ENCODE measurements around the gene STK32B. TPM values are rescaled to one million over a fixed set of nuclear protein-coding genes. Genes with fewer than 3 reads are reported as not detected.

The STK32B gene
- total and polyA plus RNA-seq, 2 of the 8 experiments (the other 6 are each of a cell fraction or from before 2014, with no cell fraction given) = 2.3 to 2.5 TPM

- H2AK5ac ChIP-seq (ENCODE audit: low read depth, low read length) = no peak overlapping the region
- H2BK12ac ChIP-seq (ENCODE audit: low read depth, low read length) = no peak overlapping the region
- no peak overlapping the region for H4K8ac ChIP-seq (ENCODE audit: extremely low read depth, insufficient read depth, low read length)
- H3K23me2 ChIP-seq (ENCODE audit: low read depth, low read length) = no peaks in the 10 kb centered on the region
- POLR2A ChIA-PET (ENCODE audit: partially characterized antibody) = interaction anchor here (0.9 kb wide), 1 partner anchor 16 kb away, joined by 3 read pairs; no protein-coding TSS in a partner anchor
- no peak overlapping the region for H3K14ac ChIP-seq (ENCODE audit: insufficient read length)
- CTCF ChIA-PET (ENCODE audit: partially characterized antibody) = interaction anchor here (0.6 kb wide), 1 partner anchor 1265 kb away, joined by 5 read pairs; no protein-coding TSS in a partner anchor
- no peak overlapping the region for H3K4ac ChIP-seq (replicated peaks; ENCODE audit: insufficient read length, low read depth, low read length)
- no peak overlapping the region for H3K4me3 ChIP-seq (ENCODE audit: extremely low read depth in 1 of 4, insufficient read depth in 2 of 4, low read depth in 3 of 4, low read length in 4 of 4)
- no peak for FAIRE-seq
- WGBS, 2 experiments (ENCODE audit: extremely low coverage in 1 of 2, insufficient coverage in 1 of 2, insufficient read length in 1 of 2, insufficient replicate concordance in 2 of 2, low coverage in 1 of 2, low lambda C conversion rate in 2 of 2, missing lambda C conversion rate in 1 of 2) = 89% methylated on average over 4 of the region's 4 CpGs; no CpG with 5 or more reads in 1 of the 2 experiments
- H2BK20ac ChIP-seq (ENCODE audit: low read length) = no peak overlapping the region
- H2BK15ac ChIP-seq (ENCODE audit: low read length) = no peak overlapping the region
- no peak overlapping the region for H3K4me2 ChIP-seq (ENCODE audit: insufficient read depth in 1 of 2, low read depth in 2 of 2, low read length in 2 of 2)
- H3K79me1 ChIP-seq (ENCODE audit: low read depth, low read length) = no peaks in the 10 kb centered on the region
- H3K36me3 ChIP-seq (ENCODE audit: control insufficient read depth in 2 of 4, insufficient read depth in 4 of 4, low read length in 3 of 4) = no peaks in the 10 kb centered on the region
- H2BK5ac ChIP-seq (ENCODE audit: low read depth, low read length) = no peak overlapping the region
- H3K9me3 ChIP-seq (ENCODE audit: insufficient read depth in 2 of 2, low read depth in 1 of 2, low read length in 1 of 2) = peaks cover 11 to 17% of the 10 kb centered on the region in 2 experiments; a peak in 3 of 4 replicates
- DNase-seq (ENCODE audit: low read depth in 1 of 2, low spot score in 2 of 2) = no peak
- H3K9ac ChIP-seq (replicated peaks in 1 of 4; ENCODE audit: extremely low read depth in 1 of 4, low read depth in 3 of 4, low read length in 3 of 4) = no peak overlapping the region
- TF ChIP-seq KDM5A (IDR thresholded peaks at IDR 0.05; ENCODE audit: low read length) (no peak), SIN3A (conservative IDR thresholded peaks at IDR 0.05 in 1 of 2, IDR thresholded peaks at IDR 0.05 in 1 of 2; ENCODE audit: low read depth in 1 of 2, low read length in 2 of 2) (no peak), ATF3 (IDR thresholded peaks at IDR 0.05; ENCODE audit: insufficient read depth, low read depth, low read length) (no peak), USF2 (IDR thresholded peaks at IDR 0.05; ENCODE audit: low read length) (no peak), RFX5 (IDR thresholded peaks at IDR 0.05; ENCODE audit: borderline replicate concordance, low read depth, low read length) (no peak), NRF1 (IDR thresholded peaks at IDR 0.05; ENCODE audit: low read depth, low read length) (no peak)
- H3K4me1 ChIP-seq (replicated peaks in 1 of 4; ENCODE audit: control insufficient read depth in 3 of 4, insufficient read depth in 4 of 4, low read length in 3 of 4) = no peaks in the 10 kb centered on the region
- no peak overlapping the region for H3K56ac ChIP-seq (replicated peaks; ENCODE audit: insufficient read length, low read depth, low read length)
- H4K20me1 ChIP-seq (replicated peaks in 1 of 2; ENCODE audit: control insufficient read depth in 1 of 2, insufficient read depth in 2 of 2, low read length in 2 of 2) = no peaks in the 10 kb centered on the region
- H3K23ac ChIP-seq (ENCODE audit: insufficient read length) = no peak overlapping the region
- no peak overlapping the region for H4K5ac ChIP-seq (ENCODE audit: insufficient read length, low read depth, low read length)
- H4K91ac ChIP-seq (replicated peaks; ENCODE audit: insufficient read length, low read length) = no peak overlapping the region
- H3K27me3 ChIP-seq (replicated peaks in 1 of 4; ENCODE audit: control insufficient read depth in 3 of 4, extremely low read depth in 1 of 4, insufficient read depth in 3 of 4, low read length in 3 of 4) = no peaks in the 10 kb centered on the region
- no peak overlapping the region for H3K18ac ChIP-seq (ENCODE audit: extremely low read depth, low read length)
- no peaks in the 10 kb centered on the region for H3K79me2 ChIP-seq (ENCODE audit: control insufficient read depth in 1 of 2, insufficient read depth in 2 of 2, low read length in 2 of 2)
- no peak overlapping the region for H2BK120ac ChIP-seq (replicated peaks; ENCODE audit: low read depth, low read length)
- no peak overlapping the region for H3K27ac ChIP-seq (ENCODE audit: low read depth, low read length)
- H2AFZ ChIP-seq (ENCODE audit: low read length) = no peak overlapping the region
These were observed 466.1 kb downstream of the STK32B start for GRCh38 chr4:5517372-5517771.

All from H1 (cell line).